AG04449 (cell line): Measurements from ENCODE around the gene HSD3B7.
"Not testable (repeated sequence)": the region's sequence is repeated elsewhere in the genome, so short reads cannot be mapped to it uniquely, and the experiment has no call there.

Experiments
- CTCF ChIA-PET: fragments of 350-600 bp; formaldehyde crosslinking; extraction: SDS; loops from one replicate; lab custom pipeline; 2021; ENCODE audit warnings: antibody characterized with exemption; lab: Yijun Ruan, JAX
- POLR2A ChIA-PET: fragments of 400-600, 350-600 bp; formaldehyde crosslinking; extraction: SDS; loops from one replicate; lab custom pipeline; 2020; ENCODE audit warnings: antibody characterized with exemption, inconsistent platforms; lab: Yijun Ruan, JAX
- DNase-seq: peaks from one replicate; pipeline ENCODE4 v3.0.0-alpha.2; 2010; ENCODE audit warnings: low read depth, low spot score
- H3K4me3 ChIP-seq: 2 replicates; pipeline ENCODE4 v1.5.1; 2011; ENCODE audit warnings: low read depth, mild to moderate bottlenecking, control low read depth, low read length
- TF ChIP-seq, protein P1 (sequence below): IDR thresholded peaks from one replicate; pipeline ENCODE4 v1.5.1; 2011; ENCODE audit warnings: mild to moderate bottlenecking, moderate library complexity, low read length, control low read depth, inconsistent platforms; ENCODE audit not compliant: insufficient read depth; ENCODE audit errors: missing control alignments

Gene HSD3B7

DNA sequence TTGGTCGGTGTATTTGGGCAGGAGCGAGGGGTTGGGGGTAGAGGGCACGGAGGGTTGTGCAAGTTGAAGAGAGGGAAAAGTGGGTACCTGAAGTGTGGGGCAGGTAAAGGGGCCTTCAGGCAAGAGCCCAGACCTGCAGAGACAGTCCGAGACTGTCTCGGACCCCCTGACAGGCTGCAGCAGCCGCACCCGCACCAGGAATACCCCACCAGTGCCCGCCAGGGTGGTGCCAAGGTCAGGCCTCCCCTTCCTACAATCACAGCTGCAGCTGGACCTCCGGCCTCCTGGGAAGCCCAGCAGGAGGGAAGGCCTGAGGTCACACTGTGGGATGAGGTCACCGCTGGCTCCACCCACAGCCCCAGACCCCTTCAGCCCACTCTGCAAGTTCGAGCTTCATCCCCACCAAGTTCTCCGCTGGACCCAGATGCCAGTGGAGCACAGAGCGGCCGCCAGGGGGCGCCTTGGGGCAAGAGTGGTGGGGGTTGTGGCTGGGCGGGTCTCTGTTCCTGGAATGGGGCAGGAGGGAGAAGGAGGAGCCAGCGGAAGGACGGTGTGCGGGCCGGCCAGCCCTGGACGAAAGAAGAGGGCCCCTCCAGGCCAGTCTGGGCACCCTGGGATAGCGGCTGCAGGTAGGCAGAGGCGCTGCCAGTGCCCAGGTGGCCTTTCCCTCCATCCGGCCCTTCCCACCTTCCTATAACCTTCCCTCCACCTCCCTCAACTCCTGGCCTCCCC is at the start of gene HSD3B7:
Gene HSD3B7 (plus strand): TSS at position 539 of the 732 bp plus-strand sequence. CDS start 452 bp downstream, outside the sequence.
- TF ChIP-seq, protein P1, sequence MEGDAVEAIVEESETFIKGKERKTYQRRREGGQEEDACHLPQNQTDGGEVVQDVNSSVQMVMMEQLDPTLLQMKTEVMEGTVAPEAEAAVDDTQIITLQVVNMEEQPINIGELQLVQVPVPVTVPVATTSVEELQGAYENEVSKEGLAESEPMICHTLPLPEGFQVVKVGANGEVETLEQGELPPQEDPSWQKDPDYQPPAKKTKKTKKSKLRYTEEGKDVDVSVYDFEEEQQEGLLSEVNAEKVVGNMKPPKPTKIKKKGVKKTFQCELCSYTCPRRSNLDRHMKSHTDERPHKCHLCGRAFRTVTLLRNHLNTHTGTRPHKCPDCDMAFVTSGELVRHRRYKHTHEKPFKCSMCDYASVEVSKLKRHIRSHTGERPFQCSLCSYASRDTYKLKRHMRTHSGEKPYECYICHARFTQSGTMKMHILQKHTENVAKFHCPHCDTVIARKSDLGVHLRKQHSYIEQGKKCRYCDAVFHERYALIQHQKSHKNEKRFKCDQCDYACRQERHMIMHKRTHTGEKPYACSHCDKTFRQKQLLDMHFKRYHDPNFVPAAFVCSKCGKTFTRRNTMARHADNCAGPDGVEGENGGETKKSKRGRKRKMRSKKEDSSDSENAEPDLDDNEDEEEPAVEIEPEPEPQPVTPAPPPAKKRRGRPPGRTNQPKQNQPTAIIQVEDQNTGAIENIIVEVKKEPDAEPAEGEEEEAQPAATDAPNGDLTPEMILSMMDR = peak; percentile 94
- CTCF ChIA-PET = interaction anchor here (0.5 to 7.8 kb wide), 48 partner anchors 9 to 891 kb away, joined by 3 to 141 read pairs (median 6); partner anchors contain the start of genes ARMC5, PRSS53, STX4 and VKORC1
- POLR2A ChIA-PET = interaction anchor here (1.0 to 2.2 kb wide), 8 partner anchors 9 to 195 kb away, joined by 3 to 15 read pairs (median 6); partner anchors contain the start of genes FUS, KAT8, ZNF646 and ZNF668

DNA sequence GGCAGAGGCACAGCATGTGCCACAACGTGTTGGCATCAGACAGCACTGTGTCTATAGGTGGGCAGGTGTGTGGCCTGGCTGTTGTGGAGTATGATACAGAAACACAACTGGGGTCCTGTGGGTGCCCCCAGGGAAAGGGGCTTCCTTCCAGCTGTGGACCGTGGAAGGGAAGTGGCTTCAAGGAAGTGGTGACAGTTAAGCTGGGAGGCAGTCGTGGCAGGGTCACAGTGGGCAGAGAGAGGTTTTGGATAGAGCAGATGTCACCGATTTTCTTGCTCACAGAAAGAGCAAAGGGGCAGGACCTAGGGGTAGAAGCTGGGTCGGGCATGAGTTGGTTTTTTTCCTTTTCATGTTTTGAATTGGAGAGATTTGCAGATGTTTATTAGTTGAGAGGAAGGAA is 47.3 kb upstream of the HSD3B7 start:
- no peak for DNase-seq
- TF ChIP-seq, protein P1 = no peak

More for the DNA sequence above, at the start of gene HSD3B7:
- H3K4me3 ChIP-seq = peak within 1 kb of the TSS; percentile 57
- DNase-seq = no peak

DNA sequence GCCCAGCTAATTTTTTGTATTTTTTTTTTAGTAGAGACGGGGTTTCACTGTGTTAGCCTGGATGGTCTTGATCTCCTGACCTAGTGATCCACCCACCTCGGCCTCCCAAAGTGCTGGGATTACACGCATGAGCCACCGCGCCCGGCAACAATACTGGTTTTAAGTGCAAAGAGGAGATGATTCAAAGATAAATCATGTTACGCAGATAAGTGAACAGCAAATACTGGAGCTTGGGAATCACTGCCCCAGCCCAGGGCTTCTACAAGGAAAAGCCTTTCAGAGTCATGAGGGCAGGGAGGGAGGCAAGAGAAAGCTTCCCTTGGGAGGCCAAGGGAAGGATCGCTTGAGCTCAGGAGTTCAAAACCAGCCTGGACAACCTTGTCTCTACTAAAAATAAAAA is 45.4 kb upstream of the HSD3B7 start:
- not testable (repeated sequence) for H3K4me3 ChIP-seq, DNase-seq
- ChIA-PET POLR2A (interaction anchor here (0.6 to 1.2 kb wide), 2 partner anchors 11 to 13 kb away, joined by 3 read pairs; no protein-coding TSS in a partner anchor), CTCF (interaction anchor here (2.0 to 7.6 kb wide), 6 partner anchors 7 to 125 kb away, joined by 8 to 103 read pairs (median 43); partner anchors contain the start of genes FBXL19 and ORAI3)

More for the DNA sequence above, 47.3 kb upstream of the HSD3B7 start:
- ChIA-PET POLR2A (no interaction called here), CTCF (interaction anchor here (0.9 to 7.6 kb wide), 4 partner anchors 10 to 93 kb away, joined by 3 to 103 read pairs (median 42); partner anchors contain the start of genes FBXL19 and ORAI3)
- H3K4me3 ChIP-seq = no peak overlapping the region

DNA sequence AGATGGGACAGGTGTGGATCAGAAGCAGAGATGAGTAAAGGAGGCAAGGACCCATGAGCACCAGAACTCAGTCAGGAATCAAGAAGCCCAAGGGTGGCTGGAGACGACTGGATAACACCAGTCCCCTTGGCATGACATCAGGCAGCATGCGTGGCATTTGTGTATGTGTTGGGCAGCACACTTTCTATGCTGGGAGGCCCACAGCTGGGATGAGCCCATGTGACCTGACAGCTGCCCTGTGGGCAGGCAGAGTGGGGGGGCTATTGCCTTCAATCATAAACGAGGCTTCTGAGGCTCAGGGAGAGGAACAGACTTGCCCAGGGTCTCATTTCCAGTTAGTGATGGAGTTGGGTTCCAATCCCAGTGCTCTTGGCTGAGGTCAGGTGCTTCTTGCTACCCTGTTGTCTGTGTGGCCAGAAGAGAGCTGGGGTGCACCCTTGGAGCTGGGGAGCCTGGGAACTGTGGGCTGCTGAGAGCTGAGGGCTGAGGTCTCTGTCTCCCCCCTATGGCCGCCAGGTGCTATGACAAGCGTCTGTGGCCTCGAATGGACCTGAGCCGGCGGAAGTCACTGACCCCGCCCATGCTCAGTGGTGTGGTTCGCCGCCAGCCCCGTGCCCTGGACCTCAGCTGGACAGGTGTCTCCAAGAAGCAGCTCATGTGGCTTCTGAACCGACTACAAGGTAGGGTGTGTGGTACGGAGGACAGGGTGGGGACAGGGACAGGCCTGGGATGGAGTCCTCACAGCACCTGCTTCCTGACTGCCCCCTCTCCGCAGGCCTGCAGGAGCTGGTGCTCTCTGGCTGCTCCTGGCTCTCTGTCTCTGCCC is 43.2 kb upstream of the HSD3B7 start:
- POLR2A ChIA-PET = interaction anchor here (1.0 to 1.6 kb wide), 3 partner anchors 14 to 240 kb away, joined by 3 read pairs; no protein-coding TSS in a partner anchor
- no peak overlapping the region for H3K4me3 ChIP-seq
- CTCF ChIA-PET = interaction anchor here (0.8 to 7.6 kb wide), 24 partner anchors 9 to 927 kb away, joined by 3 to 103 read pairs (median 4); partner anchors contain the start of genes FBXL19 and ORAI3
- DNase-seq = no peak
- TF ChIP-seq, protein P1 = peak; percentile 88

DNA sequence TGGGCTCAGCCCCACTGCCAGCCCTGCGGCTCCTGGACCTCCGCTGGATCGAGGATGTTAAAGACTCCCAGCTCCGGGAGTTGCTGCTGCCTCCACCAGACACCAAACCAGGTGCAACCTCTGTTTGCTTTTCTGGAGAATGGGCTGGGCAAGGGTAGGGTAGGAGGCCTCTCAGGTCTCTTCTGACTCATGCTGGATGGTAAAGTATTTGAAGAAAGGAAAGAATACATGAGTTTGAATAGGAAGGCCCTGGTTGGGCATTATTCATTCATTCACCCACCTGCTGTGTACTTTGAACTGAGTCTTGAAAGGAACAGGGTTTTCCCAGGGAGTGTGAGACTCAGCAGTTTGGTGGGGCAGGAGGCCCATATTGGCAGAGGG is 42.6 kb upstream of the HSD3B7 start:
- POLR2A ChIA-PET = interaction anchor here (1.0 to 1.2 kb wide), 2 partner anchors 13 to 137 kb away, joined by 3 read pairs; no protein-coding TSS in a partner anchor
- H3K4me3 ChIP-seq = no peak overlapping the region
- TF ChIP-seq, protein P1 = no peak
- no peak for DNase-seq
- CTCF ChIA-PET = interaction anchor here (0.8 to 7.6 kb wide), 20 partner anchors 10 to 926 kb away, joined by 3 to 103 read pairs (median 4); partner anchors contain the start of genes FBXL19 and ORAI3

DNA sequence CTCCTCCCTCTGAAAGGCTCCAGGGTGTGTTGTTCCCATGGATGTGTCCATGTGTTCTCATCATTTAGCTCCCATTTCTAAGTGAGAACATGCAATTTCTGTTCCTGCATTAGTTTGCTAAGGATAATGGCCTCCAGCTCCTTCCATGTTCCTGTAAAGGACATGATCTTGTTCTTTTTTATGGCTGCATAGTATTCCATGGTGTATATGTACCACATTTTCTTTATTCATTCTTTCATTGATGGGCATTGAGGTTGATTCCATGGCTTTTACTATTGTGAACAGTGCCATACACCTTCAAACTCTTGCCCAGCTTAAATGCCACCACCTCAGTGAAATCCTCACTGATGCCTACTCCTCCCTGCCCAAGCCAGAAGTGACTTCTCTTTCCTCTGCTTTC is 40.7 kb upstream of the HSD3B7 start:
- H3K4me3 ChIP-seq = no peak overlapping the region
- ChIA-PET CTCF (interaction anchor here (1.0 to 7.6 kb wide), 5 partner anchors 8 to 130 kb away, joined by 3 to 103 read pairs (median 4); partner anchors contain the start of gene ORAI3), POLR2A (no interaction called here)
- no peak for DNase-seq
- TF ChIP-seq, protein P1 = no peak
